NCI-H187 treated with DMSO at 0.1 percent for 48 hours (cell line): ENCODE measurements around the gene SOX3.

Source experiments
- DNase-seq: peaks from one replicate; lab custom pipeline; 2025; lab: John Stamatoyannopoulos, UW

The SOX3 gene

GRCh38 chrX:140504371-140505324 is at the start of gene SOX3:
Gene SOX3, minus strand, starts transcription at chrX:140505069. Its CDS starts 9 bp downstream, at chrX:140505060.
- no peak for DNase-seq

GRCh38 chrX:140548985-140549384 is 44.1 kb upstream of the SOX3 start:
- no peak for DNase-seq

- DNase-seq = no peak
Measured at GRCh38 chrX:140526171-140526570, 21.3 kb upstream of the SOX3 start.

GRCh38 chrX:140525448-140525847 is 20.6 kb upstream of the SOX3 start:
- no peak for DNase-seq

DNA sequence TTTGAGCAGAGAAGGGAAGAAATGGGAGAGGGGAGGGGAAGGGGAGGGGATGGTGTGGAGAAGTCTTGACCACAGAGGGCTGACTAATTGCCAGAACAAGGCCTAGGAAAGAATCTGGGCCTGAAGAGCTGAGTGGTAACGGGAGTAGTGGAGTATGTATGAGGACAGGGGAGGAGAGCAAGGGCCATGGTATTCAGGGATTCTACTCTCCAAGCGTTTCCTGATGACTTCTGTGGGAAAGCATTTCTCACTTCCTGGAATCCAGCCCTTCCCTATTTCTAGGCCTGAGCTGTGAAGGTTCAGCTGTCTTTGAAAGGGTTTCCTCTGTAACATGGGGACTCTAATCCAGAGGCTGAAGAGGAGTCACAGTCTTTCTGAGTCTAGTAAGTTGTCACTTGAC is 19.7 kb upstream of the SOX3 start:
- no peak for DNase-seq

DNA sequence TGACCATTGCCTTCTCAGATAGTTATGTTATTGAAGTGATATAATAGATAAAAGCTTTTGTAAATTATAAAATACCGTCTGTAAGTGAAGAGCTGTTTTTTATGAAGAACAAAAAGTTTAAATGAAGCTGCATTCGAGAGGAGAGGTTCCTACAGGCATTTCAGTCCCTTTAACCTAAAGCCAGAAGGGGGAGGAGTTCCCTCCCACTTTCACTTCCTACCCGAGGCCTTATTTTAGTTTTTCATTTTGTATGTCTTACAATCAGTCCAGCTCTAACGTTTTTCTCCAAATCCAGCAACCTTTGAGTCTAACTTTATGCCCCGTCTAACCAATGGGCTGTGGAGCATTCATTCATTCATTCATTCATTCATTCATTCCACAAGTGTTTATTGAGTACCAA is 16.5 kb upstream of the SOX3 start:
- no peak for DNase-seq

DNA sequence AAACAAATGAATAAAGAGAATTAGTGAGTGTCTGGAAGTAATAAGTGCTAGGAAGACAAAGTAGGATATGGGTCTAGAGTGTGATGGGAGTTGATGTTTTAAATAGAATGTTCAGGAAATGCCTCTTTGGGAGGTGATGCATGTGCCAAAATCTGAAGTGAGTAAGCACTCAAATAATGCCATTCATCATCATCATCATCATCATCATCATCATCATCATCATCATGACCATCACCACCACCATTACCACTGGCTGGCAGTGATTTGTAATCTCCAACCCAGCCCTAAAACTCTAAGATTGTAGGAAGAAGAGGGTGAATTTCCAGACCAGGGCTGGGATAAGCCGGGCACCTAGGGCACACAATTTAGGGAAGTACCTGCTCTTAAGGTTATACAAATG is 9.7 kb upstream of the SOX3 start:
- no peak for DNase-seq

DNA sequence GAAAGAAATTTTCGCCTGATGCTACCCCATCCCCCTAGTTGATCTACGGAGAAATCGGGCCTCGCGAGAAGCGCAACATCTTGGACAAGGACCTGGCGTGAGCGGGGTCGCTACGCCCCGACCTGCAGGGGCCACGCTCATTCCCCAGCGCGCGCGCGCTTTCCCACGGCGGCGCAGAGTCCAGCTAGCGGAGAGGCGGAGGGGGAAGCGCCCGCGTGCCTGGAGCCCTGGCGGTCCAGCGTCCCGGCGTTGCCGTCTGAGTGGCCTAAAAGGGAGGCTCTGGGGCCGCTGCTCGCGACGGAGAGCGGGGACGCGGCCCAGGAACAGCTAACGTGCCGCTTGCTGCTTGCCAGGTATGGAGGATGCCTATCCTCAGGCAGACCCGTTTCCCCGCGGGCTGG is 6.0 kb upstream of the SOX3 start:
- DNase-seq = no peak

- DNase-seq = no peak
Measured at GRCh38 chrX:140510306-140510676, 5.4 kb upstream of the SOX3 start.

GRCh38 chrX:140509468-140510305 is 4.8 kb upstream of the SOX3 start:
- no peak for DNase-seq

- no peak for DNase-seq
Measured at GRCh38 chrX:140508958-140509357, 4.1 kb upstream of the SOX3 start.

GRCh38 chrX:140507982-140508305 is 3.1 kb upstream of the SOX3 start:
- no peak for DNase-seq

DNA sequence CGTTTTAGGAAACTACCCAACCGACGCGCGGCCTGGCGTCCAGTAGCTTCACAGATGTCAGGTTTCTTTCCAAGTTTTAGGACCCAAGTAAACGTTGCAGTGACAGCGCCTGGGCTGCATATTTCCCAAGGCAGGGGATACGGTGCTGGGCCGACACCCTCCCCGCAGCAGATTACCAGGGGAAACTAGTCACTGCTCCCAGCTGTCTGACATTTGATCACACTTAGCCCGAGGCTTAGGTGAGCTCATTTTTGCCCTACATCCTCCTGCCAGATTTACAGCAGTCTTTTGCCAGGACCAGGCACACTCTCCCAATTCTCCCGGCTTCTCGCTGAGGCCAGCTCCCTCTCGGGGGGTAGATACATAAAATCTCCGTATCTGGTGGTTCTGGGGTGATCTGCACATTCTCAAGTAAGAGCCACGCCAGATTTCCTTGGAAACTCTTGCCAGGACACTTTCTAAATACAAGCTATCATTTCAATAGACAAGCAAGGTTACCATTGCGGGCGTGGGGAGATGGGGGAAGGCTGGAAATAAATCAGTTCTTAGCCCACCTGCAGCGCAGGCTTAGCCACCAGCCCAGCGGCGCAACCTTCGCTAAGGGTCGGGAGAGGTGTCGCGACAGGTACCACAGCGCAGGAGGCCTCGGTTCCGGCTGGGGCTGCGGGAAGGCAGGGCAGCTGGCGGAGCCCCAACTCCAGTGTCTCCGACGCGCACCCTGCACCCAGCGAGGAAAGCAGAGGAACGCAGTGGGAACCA is 2.5 kb upstream of the SOX3 start:
- DNase-seq = no peak

- DNase-seq = no peak
Measured at GRCh38 chrX:140505421-140506337, 810 bp upstream of the SOX3 start.

GRCh38 chrX:140503714-140504351 is 1.0 kb downstream of the SOX3 start:
- no peak for DNase-seq

DNA sequence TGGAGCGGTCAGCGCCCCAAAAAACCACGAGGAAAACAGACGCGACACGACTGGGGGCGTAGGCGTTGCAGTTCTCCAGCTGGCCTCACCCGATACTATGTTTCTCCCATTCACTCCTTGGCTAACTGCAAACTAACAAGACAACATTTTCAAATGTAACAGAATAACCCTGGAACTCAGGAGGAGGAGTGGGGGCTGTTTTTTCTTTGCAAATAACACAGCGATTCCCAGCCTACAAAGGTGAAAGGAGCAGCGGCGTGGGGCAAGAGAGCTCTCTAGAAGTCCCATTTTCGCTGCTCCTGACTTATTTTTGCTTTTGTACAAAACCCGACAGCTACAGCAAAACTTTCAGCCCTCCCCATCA is 1.6 kb downstream of the SOX3 start:
- DNase-seq = no peak

GRCh38 chrX:140502491-140503237 is 2.2 kb downstream of the SOX3 start:
- no peak for DNase-seq

DNA sequence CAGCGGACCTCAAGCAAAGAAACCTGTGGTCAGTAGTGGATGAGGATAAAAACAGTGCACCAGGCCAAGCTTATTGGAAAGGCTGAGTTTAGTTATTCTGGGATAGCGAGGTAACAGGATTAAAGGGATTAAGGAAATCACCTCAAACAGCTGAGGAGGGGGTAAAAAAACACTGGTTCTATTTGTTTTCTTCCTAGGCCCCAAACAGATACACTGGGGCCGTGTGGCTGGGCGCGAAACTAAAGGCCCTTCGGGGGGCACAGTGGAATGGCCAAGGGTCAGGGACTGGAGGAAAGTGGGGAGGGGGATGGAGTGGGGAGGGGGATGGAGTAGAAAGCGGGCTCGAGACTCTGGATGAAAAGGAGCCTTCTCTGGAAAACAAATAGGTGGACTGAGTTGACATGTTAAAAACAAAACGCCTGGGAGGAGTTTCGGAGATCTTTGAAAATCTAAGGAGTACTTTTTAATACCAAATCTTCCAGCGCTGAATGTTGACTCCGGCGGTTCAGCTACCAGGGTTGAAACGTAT is 2.9 kb downstream of the SOX3 start:
- no peak for DNase-seq

GRCh38 chrX:140501321-140501720 is 3.5 kb downstream of the SOX3 start:
- DNase-seq = no peak

- no peak for DNase-seq
Measured at GRCh38 chrX:140500441-140500840, 4.4 kb downstream of the SOX3 start.
